Measurements from ENCODE around the gene TMC1.

The TMC1 gene

GRCh38 chr9:72680593-72681282 is 159.3 kb downstream of the TMC1 start:
- TF ChIP-seq, protein P1, sequence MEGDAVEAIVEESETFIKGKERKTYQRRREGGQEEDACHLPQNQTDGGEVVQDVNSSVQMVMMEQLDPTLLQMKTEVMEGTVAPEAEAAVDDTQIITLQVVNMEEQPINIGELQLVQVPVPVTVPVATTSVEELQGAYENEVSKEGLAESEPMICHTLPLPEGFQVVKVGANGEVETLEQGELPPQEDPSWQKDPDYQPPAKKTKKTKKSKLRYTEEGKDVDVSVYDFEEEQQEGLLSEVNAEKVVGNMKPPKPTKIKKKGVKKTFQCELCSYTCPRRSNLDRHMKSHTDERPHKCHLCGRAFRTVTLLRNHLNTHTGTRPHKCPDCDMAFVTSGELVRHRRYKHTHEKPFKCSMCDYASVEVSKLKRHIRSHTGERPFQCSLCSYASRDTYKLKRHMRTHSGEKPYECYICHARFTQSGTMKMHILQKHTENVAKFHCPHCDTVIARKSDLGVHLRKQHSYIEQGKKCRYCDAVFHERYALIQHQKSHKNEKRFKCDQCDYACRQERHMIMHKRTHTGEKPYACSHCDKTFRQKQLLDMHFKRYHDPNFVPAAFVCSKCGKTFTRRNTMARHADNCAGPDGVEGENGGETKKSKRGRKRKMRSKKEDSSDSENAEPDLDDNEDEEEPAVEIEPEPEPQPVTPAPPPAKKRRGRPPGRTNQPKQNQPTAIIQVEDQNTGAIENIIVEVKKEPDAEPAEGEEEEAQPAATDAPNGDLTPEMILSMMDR (conservative IDR thresholded peaks at IDR 0.05): no peak
- TF ChIP-seq ZFX (IDR thresholded peaks at IDR 0.05): no peak
- no peak overlapping the region for H3K27ac ChIP-seq

GRCh38 chr9:72681283-72681630 is 159.8 kb downstream of the TMC1 start:
- TF ChIP-seq, protein P1 (conservative IDR thresholded peaks at IDR 0.05): no peak
- no peak for TF ChIP-seq ZFX (IDR thresholded peaks at IDR 0.05)
- no peak overlapping the region for H3K27ac ChIP-seq

DNA sequence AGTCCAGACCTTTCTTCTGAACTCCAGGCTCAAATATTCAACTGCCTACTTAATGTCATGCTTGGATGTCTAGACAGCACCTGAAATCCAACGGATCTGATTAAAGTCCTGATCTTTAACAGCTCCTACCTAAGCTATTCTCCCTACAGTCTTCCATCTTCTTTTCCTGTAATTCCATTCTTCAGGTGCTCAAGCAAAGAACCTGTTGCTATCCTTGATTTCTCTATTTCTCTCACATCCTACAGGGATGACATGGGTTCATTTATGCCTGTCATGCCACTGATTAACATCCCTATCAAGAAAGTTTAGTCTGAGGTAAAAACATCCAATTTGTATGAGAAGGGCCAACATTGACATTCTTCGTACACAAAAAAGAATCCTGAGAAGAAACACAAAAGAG is 163.2 kb downstream of the TMC1 start:
- TF ChIP-seq, protein P1 (conservative IDR thresholded peaks at IDR 0.05): no peak
- no peak for TF ChIP-seq ZFX (IDR thresholded peaks at IDR 0.05)

DNA sequence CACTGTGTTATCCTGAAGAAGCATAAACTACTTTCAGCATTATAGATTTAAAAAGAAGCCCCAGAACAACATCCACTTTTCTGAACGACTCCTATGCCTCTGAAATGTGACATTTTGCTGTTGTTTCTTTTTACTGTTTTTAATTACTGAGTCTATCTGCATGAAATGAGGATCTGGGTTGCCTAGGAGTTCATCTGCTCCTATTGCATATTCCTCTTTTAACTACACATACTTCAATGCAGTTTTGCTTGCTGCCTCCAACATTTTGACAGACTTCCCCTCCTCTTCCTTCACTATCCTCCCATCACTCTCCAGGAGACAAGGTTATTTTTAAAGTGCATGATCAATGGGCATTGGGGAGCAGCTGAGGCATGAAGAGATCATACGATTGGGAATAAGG is 164.5 kb downstream of the TMC1 start:
- H3K27ac ChIP-seq: no peak overlapping the region
- no peak for TF ChIP-seq ZFX (IDR thresholded peaks at IDR 0.05)
- TF ChIP-seq, protein P1 (conservative IDR thresholded peaks at IDR 0.05): no peak

More for the DNA sequence above, 163.2 kb downstream of the TMC1 start:
- no peak overlapping the region for H3K27ac ChIP-seq

- TF ChIP-seq ZFX (IDR thresholded peaks at IDR 0.05): no peak
- TF ChIP-seq, protein P1 (conservative IDR thresholded peaks at IDR 0.05): no peak
These were observed 165.9 kb downstream of the TMC1 start for GRCh38 chr9:72687331-72687730.

DNA sequence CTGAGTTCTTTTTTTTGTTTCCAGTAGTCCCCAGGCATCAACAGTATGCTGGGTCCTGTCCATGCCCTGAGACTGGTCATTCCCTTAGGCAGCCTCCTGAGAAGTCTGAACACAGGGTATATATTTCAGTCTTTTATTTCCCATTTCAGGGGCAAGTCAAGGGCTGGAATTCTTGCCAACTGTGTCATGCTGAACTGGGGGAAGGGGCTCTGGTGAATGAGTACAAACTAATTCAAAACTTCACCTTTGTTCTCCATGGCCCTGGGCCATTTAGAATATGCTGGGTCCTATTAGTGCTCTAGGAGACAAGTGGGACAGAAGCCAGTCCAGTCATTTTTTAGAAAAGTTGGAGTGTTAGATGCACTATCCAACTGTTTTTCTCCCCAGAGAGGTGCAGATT is 170.3 kb downstream of the TMC1 start:
- no peak overlapping the region for H3K27ac ChIP-seq
- TF ChIP-seq, protein P1 (conservative IDR thresholded peaks at IDR 0.05): no peak
- TF ChIP-seq ZFX (IDR thresholded peaks at IDR 0.05): no peak

More at GRCh38 chr9:72687331-72687730, 165.9 kb downstream of the TMC1 start:
- H3K27ac ChIP-seq: no peak overlapping the region

GRCh38 chr9:72695365-72695764 is 174.0 kb downstream of the TMC1 start:
- H3K27ac ChIP-seq: no peak overlapping the region
- TF ChIP-seq ZFX (IDR thresholded peaks at IDR 0.05): no peak
- TF ChIP-seq, protein P1 (conservative IDR thresholded peaks at IDR 0.05): peak; percentile 33
